Measurements from ENCODE around the gene TACC2.
A peak's percentile ranks its signal among the peaks of the same experiment; 100 is the strongest.
"Not testable (repeated sequence)": the region's sequence is repeated elsewhere in the genome, so short reads cannot be mapped to it uniquely, and the experiment has no call there.

TACC2 gene

GRCh38 chr10:121981346-121981745, 7.6 kb upstream of the TACC2 start:
- no peak for DNase-seq

- DNase-seq = peak; percentile 41
Measured at GRCh38 chr10:121983852-121984251, 5.1 kb upstream of the TACC2 start.

DNA sequence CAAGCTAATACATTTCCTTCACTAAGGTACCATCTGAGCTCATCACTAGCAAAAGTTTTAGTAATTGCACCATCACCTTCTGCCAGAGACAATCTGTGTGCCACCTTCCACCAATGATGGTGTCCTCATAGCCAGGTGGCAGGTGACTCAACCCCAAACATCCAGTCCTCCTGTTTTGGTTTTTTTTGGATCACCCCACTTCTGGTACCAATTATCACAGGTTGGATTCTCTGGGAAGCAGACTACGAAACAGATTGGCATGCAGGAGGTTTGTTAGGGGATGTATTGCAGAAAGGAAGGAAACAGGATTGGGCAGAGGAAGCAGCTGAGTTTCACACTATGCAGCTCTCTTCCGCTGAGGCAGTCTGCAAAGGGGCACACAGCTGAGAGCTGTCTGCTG, 4.5 kb upstream of the TACC2 start:
- DNase-seq = no peak

DNA sequence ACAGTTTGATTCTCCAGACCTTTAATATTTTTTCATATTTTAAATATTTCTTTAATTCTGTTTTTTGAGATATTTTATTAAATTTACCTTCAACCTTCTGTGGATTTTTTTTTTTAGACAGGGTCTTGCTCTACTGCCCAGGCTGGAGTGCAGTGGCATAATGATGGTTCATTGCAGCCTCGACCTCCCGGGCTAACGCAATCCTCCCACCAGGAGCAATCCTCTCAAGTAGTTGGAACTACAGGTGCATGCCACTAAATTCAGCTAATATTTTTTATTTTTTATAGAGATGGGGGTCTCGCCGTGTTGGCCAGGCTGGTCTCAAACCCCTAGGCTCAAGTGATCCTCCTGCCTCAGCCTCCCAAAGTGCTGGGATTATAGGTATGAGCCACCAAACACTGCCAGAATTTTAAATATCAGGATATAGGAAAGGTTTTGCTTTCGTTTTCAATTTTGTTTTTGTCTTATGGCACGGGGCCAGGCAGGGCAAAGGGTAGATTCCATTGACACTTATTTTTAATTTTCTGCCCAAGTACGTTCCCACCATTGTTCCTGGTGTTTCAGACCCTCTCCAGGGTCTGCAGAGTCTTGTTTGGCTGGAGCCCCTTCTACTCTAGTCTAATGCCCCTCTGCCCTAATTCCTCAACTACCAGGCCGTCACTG, 1.2 kb downstream of the TACC2 start:
- DNase-seq = no peak

- DNase-seq = not testable (repeated sequence)
Measured at GRCh38 chr10:121991727-121992126, 2.8 kb downstream of the TACC2 start.

GRCh38 chr10:121994429-121994941, 5.5 kb downstream of the TACC2 start:
- no peak for DNase-seq

DNA sequence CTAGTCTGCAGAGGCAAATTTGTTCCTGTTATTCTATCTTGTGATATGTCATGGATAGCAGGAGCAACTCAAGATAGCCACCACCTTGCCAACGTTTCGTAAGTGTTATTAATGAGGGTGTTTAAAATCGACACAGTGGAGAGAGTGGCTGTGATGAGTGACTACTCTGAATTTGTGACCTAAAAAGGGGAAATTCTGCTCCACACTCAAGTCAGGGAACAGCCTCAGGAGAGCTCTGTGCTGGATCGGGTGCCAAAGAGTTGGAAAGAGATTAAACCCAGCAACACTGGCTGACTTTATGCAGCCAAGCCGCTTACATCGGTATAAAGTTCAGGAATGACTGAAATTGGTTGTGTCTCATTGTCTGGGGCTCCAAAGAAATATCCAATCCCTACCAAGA, 9.5 kb downstream of the TACC2 start:
- no peak for DNase-seq

DNA sequence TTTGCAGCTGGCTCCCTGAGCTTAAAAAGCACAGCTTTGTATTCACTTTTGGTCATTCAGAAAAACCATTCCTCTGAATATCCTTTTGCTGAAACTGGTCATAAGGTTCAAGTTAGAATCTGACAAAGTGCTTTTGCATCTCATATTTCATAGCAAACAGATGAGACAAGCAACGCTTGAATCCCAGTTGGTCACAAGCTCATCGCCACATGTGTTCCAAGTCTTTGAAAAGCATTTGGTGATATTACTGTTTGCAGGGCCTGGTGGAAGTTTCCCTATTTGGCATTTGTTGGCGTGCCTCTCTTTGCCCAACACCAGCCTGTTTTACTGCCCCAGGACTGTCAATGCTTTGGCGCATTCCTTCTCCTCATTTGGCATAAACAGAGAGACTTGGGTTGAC, 10.3 kb downstream of the TACC2 start:
- no peak for DNase-seq

GRCh38 chr10:122001698-122002097, 12.7 kb downstream of the TACC2 start:
- no peak for DNase-seq

DNA sequence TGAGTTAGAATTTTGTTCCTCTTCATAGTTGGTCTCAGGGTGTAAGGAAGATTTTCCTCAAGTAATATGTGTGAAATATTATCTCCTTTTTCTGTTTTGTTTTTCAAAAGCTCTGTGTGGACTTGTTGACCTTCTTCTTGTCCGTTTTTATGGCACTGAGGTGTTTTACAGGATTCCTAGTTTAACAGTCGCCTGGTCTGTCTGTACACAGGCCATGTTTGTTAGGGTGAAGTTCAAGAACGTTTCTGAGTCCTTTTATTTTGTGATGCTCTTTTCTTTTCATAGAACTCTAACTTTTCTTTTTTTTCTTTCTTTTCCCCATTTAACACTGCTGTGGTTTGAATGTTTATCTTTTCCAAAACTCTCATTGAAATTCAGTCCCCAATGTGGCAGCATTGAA, 18.5 kb downstream of the TACC2 start:
- no peak for DNase-seq

GRCh38 chr10:122010405-122011050, 21.6 kb downstream of the TACC2 start:
- DNase-seq = no peak

- DNase-seq = no peak
Measured at GRCh38 chr10:122012731-122013130, 23.8 kb downstream of the TACC2 start.

GRCh38 chr10:122013311-122013780, 24.4 kb downstream of the TACC2 start:
- DNase-seq = no peak

DNA sequence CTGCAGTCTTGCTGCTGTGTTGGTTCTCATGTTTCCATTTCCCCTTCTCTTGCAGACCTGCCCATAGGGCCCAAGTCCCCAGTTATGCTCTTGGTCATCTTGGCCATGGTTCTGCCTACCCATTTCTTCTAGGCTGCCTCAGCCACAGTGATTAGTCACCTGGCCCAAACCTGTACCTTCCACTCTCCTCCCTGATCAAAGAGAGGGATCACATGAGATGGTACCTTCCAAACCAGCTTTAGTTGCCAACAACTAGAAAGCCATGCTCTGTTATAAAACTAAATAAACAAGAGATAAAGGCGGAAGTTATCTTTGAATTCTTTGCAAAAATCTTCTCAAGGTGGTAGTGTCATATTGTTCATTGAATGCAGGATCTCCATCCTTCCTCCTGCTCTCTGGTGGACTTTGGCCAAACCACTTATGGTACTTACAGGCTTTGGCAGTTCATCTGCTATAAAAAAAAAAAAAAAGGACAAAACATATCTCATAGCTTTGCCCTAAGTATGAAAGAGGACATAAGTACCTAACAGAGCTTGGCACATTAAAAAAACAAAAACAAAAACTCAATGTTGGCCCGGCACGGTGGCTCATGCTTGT, 25.8 kb downstream of the TACC2 start:
- DNase-seq = no peak

DNA sequence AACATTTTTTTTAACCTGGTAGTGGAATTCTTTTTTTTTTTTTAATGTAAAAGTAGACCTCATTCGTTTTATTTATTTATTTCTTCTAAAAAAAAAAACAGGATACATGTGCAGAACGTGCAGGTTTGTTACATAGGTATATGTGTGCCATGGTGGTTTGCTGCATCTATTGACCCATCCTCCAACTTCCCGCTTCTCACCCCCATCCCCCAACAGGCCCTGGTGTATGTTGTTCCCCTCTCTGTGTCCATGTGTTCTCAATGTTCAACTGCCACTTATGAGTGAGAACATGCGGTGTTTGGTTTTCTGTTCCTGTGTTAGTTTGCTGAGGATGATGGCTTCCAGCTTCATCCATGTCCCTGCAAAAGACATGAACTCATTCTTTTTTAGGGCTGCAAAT, 29.0 kb downstream of the TACC2 start:
- DNase-seq = not testable (repeated sequence)

- DNase-seq = no peak
Measured at GRCh38 chr10:122018491-122018890, 29.5 kb downstream of the TACC2 start.

DNA sequence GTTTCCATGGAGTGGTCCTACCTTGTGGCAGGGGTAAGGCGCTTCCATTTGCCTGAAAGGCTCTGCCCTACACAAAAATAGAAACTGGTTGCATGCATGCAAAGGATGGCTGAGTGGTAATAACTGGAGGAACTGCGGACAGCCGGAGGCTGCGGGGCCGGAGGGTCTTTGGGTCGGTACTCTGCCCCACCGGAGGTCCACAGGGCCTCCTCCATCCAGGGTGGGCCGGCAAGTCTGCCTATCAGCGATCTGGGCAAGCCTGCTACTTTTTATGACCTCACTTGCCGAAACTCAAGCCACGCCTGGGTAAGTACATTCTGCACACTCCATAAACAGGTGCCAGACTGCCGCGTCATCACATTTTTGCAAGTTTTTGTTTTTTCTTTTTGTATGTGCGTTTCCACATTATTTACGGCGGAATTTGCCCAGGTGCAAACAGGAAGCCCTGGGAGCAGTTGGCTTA, 30.0 kb downstream of the TACC2 start:
- DNase-seq = no peak

GRCh38 chr10:122019414-122019975, 30.5 kb downstream of the TACC2 start:
- DNase-seq = no peak

DNA sequence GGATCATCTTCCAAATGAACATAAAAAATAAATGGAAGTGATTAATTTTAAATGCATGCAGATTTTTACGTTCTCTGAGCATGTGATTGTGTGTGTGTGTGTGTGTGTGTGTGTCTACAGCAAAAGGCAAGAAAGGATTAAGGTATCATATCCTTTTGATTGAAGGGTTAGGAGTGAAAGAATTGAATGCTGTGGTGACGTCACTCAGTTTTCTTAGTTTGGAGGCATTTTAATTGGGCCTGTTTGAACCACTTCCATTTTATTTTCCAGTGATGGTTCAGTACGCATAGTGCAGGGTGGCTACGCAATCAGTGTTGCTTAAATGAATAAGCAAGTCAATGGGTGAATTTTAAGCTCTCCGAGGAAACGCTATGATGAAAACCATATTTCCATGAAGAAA, 31.3 kb downstream of the TACC2 start:
- DNase-seq = no peak

GRCh38 chr10:122021379-122021778, 32.4 kb downstream of the TACC2 start:
- DNase-seq = no peak

GRCh38 chr10:122021828-122022227, 32.9 kb downstream of the TACC2 start:
- DNase-seq = no peak

DNA sequence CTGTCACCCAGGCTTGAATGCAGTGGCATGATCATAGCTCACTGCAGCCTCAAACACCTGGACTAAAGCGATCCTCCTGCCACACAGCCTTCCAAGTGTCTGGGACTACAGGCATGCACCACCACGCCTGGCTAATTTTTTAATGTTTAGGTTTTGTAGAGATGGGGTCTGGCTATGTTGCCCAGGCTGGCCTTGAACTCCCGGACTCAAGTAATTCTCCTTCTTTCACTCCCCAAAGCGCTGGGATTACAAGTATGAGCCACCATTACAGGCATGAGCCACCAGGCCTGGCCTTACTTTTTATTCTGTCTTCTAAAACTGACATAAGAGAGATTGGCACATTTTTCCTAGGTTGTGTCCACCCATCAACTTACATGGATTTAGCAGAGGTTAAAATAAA, 33.3 kb downstream of the TACC2 start:
- DNase-seq = no peak

GRCh38 chr10:122023257-122023656, 34.3 kb downstream of the TACC2 start:
- not testable (repeated sequence) for DNase-seq
